ENCODE results near the gene LGALS9C. TPM values are rescaled to one million over a fixed set of nuclear protein-coding genes. Genes with fewer than 3 reads are reported as not detected.

The LGALS9C gene
- not detected in 2 replicates for total RNA-seq

GRCh38 chr17:18476508-18477308 lies at the start of gene LGALS9C:
Gene LGALS9C, plus strand, starts transcription at chr17:18476789. Its CDS starts 66 bp downstream, at chr17:18476855.

Small RNA genes lying within 50 kb of the gene (small RNA-seq; reads per million reads assigned to genes)
- gene AL353997.1 (not detected), gene AL353997.4 (not detected)

Other genes with a start within 250 kb of the LGALS9C start
- 253 and 319 TPM in 2 replicates for gene FLII, start 218.1 kb upstream of the LGALS9C start, total RNA-seq
- 7.8 and 8.0 TPM in 2 replicates for gene MIEF2, start 216.1 kb upstream of the LGALS9C start, total RNA-seq
- gene TOP3A, start 161.8 kb upstream of the LGALS9C start, total RNA-seq, result 58.6 and 62.0 TPM in 2 replicates
- 20.6 and 25.0 TPM in 2 replicates for gene SMCR8, start 161.5 kb upstream of the LGALS9C start, total RNA-seq
- 21.5 and 27.3 TPM in 2 replicates for gene SHMT1, start 113.2 kb upstream of the LGALS9C start, total RNA-seq
- not detected in 2 replicates for gene EVPLL, start 99.0 kb upstream of the LGALS9C start, total RNA-seq
- gene TBC1D28, start 167.6 kb downstream of the LGALS9C start, total RNA-seq, result not detected in 2 replicates
- gene FOXO3B, start 205.5 kb downstream of the LGALS9C start, total RNA-seq, result 3.9 and 6.2 TPM in 2 replicates